KMS-11 (cell line): ENCODE data around the gene OR2T35.
"Not testable (repeated sequence)": the region's sequence is repeated elsewhere in the genome, so short reads cannot be mapped to it uniquely, and the experiment has no call there.

Experiments
- H2AFZ ChIP-seq: fragments of 200-600 bp; sonication (generic); 2 replicates; pipeline ENCODE4 v1.6.1; 2016; ENCODE audit warnings: antibody characterized with exemption, mixed run types, low read depth
- H3K27ac ChIP-seq: fragments of 200-600 bp; sonication (generic); 2 replicates; pipeline ENCODE4 v1.6.1; 2016; ENCODE audit warnings: mild to moderate bottlenecking, mixed run types
- H3K27me3 ChIP-seq: fragments of 200-600 bp; sonication (generic); 2 replicates; pipeline ENCODE4 v1.6.1; 2017; ENCODE audit warnings: mild to moderate bottlenecking, low read depth, mixed run types, moderate library complexity; ENCODE audit not compliant: insufficient read depth
- H3K36me3 ChIP-seq: fragments of 200-600 bp; sonication (generic); 2 replicates; pipeline ENCODE4 v1.6.1; 2017; ENCODE audit warnings: mild to moderate bottlenecking, mixed run types; ENCODE audit not compliant: insufficient read depth
- H3K4me1 ChIP-seq: fragments of 200-600 bp; sonication (generic); 2 replicates; pipeline ENCODE4 v1.6.1; 2016; ENCODE audit warnings: mild to moderate bottlenecking, low read depth, mixed run types; ENCODE audit not compliant: poor library complexity, severe bottlenecking
- H3K4me2 ChIP-seq: fragments of 200-600 bp; sonication (generic); 2 replicates; pipeline ENCODE4 v1.7.0; 2016; ENCODE audit warnings: mild to moderate bottlenecking, mixed run types
- H3K4me3 ChIP-seq: fragments of 200-600 bp; sonication (generic); IDR thresholded peaks from 2 replicates; pipeline ENCODE4 v1.6.1; 2017; ENCODE audit warnings: low read depth, low read length, mixed read lengths; ENCODE audit not compliant: insufficient read depth
- H3K79me2 ChIP-seq: fragments of 200-600 bp; sonication (generic); 2 replicates; pipeline ENCODE4 v1.6.1; 2016; ENCODE audit warnings: low read depth, mixed run types; ENCODE audit not compliant: insufficient read depth
- H3K9ac ChIP-seq: fragments of 200-600 bp; sonication (generic); 2 replicates; pipeline ENCODE4 v1.6.1; 2016; ENCODE audit warnings: mild to moderate bottlenecking, mixed run types
- H4K20me1 ChIP-seq: fragments of 200-600 bp; sonication (generic); 2 replicates; pipeline ENCODE4 v1.6.1; 2016; ENCODE audit warnings: mild to moderate bottlenecking, mixed run types; ENCODE audit not compliant: insufficient read depth
- TF ChIP-seq, protein P1 (sequence below): fragments of 200-600 bp; sonication (generic); conservative IDR thresholded peaks from 2 replicates; pipeline ENCODE4 v1.6.1; 2017; ENCODE audit warnings: low read depth, mild to moderate bottlenecking, antibody characterized with exemption, low read length, moderate library complexity, mixed read lengths

Gene OR2T35

DNA sequence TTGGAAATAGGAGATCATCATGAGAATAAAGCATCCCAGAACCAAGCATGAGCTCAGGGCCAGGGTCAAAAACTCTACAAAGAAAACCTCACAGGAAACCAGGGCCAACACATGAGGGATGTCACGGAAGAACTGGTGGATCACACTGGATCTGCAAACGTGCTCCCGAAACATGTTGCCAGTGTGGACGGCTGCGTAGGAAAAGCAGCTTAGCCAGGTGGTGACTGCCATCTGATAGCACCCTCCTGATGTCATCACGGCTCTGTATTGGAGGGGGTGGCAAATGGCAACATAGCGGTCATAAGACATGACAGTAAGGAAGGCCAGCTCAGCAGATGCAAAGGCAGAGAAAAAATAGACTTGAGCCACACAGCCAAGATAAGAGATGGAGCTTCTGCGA is 36.6 kb upstream of the OR2T35 start:
- Histone ChIP-seq H3K79me2 (no peaks in the 10 kb centered on the region), H3K4me1 (no peaks in the 10 kb centered on the region), H3K4me2 (no peak overlapping the region), H3K27ac (no peak overlapping the region), H3K9ac (no peak overlapping the region), H2AFZ (no peak overlapping the region), H3K27me3 (no peaks in the 10 kb centered on the region), H3K4me3 (no peak overlapping the region), H3K36me3 (no peaks in the 10 kb centered on the region), H4K20me1 (no peaks in the 10 kb centered on the region)
- TF ChIP-seq, protein P1, sequence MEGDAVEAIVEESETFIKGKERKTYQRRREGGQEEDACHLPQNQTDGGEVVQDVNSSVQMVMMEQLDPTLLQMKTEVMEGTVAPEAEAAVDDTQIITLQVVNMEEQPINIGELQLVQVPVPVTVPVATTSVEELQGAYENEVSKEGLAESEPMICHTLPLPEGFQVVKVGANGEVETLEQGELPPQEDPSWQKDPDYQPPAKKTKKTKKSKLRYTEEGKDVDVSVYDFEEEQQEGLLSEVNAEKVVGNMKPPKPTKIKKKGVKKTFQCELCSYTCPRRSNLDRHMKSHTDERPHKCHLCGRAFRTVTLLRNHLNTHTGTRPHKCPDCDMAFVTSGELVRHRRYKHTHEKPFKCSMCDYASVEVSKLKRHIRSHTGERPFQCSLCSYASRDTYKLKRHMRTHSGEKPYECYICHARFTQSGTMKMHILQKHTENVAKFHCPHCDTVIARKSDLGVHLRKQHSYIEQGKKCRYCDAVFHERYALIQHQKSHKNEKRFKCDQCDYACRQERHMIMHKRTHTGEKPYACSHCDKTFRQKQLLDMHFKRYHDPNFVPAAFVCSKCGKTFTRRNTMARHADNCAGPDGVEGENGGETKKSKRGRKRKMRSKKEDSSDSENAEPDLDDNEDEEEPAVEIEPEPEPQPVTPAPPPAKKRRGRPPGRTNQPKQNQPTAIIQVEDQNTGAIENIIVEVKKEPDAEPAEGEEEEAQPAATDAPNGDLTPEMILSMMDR = no peak

DNA sequence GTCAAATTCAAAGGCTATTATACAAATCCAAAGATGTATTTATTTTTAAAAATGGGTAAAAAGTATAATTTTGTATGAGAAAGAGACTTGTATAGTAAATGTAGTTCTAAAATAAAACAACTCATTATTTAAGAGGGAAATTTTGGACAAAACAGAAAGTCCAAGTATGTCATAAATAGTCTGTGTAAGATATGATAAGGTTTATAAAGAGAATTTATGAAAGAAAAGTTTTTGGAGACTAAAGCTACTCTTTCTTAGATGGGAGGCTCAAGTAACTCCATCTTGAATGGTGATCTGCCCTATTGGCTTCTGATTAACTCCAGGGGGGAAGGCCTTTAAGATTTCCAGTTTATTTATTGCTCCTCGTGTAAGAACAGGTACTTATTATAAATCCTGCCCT is 24.9 kb upstream of the OR2T35 start:
- no peak overlapping the region for H3K4me2 ChIP-seq
- no peak overlapping the region for H3K9ac ChIP-seq
- H3K79me2 ChIP-seq = no peaks in the 10 kb centered on the region
- H3K27me3 ChIP-seq = no peaks in the 10 kb centered on the region
- H4K20me1 ChIP-seq = no peaks in the 10 kb centered on the region
- H3K27ac ChIP-seq = no peak overlapping the region
- no peaks in the 10 kb centered on the region for H3K4me1 ChIP-seq
- no peaks in the 10 kb centered on the region for H3K36me3 ChIP-seq
- H3K4me3 ChIP-seq = no peak overlapping the region
- no peak overlapping the region for H2AFZ ChIP-seq
- TF ChIP-seq, protein P1 = no peak

DNA sequence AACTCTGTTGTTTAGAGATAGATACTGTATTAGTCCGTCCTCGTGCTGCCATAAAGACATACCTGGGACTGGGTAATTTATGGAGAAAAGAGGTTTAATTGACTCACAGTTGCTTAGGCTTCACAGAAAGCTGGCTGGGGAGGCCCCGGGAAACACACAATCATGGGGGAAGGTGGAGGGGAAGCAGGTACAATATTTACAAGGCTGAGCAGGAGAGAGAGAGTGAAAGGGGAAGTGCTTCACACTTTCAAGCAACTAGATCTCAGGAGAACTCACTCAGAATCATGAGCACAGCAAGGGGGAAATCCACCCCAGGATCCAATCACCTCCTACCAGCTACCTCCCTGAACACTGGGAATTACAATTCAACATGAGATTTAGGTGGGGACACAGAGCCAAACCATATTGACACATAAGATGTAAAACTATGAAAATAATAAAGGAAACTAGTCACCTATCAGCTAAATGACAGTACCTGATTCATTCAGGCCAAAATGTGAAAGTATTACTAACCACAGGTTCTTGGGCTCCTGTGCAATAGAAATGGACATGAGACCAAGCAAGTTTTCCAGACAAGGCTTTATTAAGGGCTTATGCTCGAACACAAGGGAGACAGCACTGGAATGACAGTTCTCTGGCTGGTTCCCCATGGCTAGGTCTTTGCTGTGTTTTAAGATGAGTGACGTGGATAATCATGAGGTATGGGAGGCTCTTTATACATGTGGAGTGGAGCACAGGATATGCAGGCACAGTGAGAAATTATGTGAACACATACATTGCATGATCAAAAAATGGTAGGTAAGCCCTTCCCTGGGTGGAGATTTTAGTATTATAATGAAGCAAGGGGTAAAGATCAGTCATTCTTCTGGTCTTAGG is 18.6 kb upstream of the OR2T35 start:
- not testable (repeated sequence) for H3K4me2 ChIP-seq, H2AFZ ChIP-seq

DNA sequence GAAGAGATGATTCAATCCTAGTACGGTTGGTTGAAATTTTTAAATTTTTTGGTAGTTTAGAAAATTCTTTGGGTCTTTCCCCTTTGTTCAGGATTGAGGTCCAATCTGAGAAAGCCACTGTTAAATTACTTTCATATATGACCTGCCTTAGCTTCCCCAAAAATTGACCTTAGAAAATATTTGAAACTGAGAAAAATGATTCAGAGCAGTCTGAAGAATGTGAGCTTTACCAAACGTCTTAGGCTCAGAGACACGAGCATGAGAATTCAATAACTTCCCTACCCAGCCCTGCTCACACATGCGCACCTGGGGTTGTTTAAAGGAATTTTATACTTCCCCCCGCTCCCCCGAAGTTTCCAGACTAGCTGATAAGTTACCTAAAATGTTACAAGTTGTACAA is 11.7 kb upstream of the OR2T35 start:
- H3K9ac ChIP-seq, H3K4me2 ChIP-seq, H2AFZ ChIP-seq, H3K4me3 ChIP-seq, H4K20me1 ChIP-seq, H3K4me1 ChIP-seq, H3K27me3 ChIP-seq, H3K79me2 ChIP-seq, H3K27ac ChIP-seq, H3K36me3 ChIP-seq: not testable (repeated sequence)

More for the DNA sequence above, 18.6 kb upstream of the OR2T35 start:
- not testable (repeated sequence) for H3K4me1 ChIP-seq, H3K79me2 ChIP-seq, H3K36me3 ChIP-seq, H4K20me1 ChIP-seq, H3K9ac ChIP-seq, H3K27me3 ChIP-seq, H3K27ac ChIP-seq, H3K4me3 ChIP-seq

DNA sequence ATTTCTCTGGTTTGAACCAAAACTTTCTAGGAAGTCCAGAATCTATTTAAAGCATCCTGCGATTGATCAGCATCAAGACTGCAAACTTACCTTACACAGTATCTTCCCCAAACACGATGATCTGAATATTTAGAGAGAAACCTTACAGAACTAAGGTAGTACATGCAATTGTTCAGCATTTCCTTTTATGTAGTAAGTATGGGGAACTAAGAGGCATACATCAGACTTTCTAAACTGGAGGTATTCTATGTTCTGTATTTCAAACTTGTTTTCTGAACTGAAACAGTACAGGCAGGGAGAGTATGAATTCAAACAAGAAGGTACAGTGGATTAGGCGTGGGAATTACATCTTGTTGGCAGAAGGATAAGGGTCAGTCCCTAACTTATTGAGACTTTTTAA is 10.3 kb upstream of the OR2T35 start, which contains the start of gene OR2T27:
Gene OR2T27, minus strand, starts transcription at position 175 of the 400 bp plus-strand sequence. CDS start 4,644 bp downstream, outside the sequence.
- not testable (repeated sequence) for H3K4me3 ChIP-seq, H3K9ac ChIP-seq, H2AFZ ChIP-seq, H3K27ac ChIP-seq, H4K20me1 ChIP-seq, H3K4me2 ChIP-seq, H3K27me3 ChIP-seq, H3K4me1 ChIP-seq, H3K36me3 ChIP-seq, H3K79me2 ChIP-seq

DNA sequence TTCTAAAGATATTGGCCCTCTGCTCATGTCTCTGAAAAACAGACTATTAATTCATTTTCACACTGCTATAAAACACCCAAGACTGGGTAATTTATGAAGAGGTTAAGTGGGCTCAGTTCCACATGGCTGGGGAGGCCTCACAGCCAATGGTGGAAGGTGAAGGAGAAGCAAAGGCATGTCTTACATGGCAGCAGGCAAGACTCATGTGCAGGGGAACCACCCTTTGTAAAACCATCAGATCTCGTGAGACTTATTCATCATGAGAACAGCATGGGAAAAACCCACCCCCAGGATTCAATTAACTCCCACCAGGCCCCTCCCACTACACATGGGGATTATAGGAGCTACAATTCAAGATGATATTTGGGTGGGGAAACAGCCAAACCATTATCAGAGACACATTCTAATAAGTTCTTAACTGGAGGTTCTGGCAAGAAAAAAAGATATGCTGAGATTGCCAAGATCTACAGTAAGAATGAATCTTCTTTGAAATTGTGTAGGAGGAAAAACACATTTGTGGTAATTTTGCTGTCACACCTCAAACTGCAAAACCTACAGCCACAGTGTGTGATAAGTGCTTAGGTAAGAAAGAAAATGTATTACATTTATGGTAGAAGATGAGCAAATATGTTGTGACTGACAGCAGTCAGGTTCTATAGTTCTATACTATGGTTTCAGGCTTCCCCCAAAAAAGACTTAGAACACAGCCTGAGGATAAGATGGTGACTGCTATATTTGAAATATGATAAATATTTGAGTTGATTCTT is 3.9 kb upstream of the OR2T35 start:
- not testable (repeated sequence) for H3K4me2 ChIP-seq, H3K36me3 ChIP-seq, H3K4me1 ChIP-seq, H3K4me3 ChIP-seq, H3K79me2 ChIP-seq, H4K20me1 ChIP-seq, H3K27me3 ChIP-seq, H3K9ac ChIP-seq, H2AFZ ChIP-seq, H3K27ac ChIP-seq

DNA sequence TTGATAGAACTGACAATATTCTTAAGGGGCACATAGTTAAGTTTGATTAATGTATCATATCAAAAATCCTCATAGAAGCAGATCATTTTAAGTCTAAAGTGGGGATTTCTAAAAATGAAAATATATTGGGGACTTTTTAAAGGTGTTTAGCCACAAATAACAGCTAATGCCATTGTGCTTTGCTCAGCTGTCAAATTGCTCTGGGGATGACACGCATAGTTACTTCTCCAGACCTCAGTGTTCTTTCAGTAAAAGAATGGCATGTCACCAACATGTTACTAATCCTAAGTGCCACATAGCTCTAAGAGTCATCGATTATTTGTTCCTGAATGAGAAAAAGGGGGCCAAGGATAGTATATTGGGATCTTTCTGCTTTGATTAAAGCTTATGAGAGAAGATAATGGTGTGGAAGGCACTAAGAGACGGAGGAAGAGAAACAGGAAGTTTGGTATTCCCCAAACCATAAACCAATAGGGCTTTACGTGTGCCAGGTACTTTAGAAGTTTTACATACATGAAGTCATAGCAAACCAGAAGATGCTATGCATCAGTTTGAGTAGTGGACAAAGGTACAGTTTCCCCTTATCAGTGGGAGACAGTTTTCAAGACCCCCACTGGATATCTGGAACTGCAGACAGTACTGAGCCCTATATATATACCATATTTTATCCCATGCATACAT is 2.0 kb downstream of the OR2T35 start:
- not testable (repeated sequence) for H3K4me2 ChIP-seq, H3K27ac ChIP-seq, H3K36me3 ChIP-seq, H3K4me1 ChIP-seq, H3K79me2 ChIP-seq, H4K20me1 ChIP-seq, H2AFZ ChIP-seq, H3K9ac ChIP-seq, H3K4me3 ChIP-seq, H3K27me3 ChIP-seq

DNA sequence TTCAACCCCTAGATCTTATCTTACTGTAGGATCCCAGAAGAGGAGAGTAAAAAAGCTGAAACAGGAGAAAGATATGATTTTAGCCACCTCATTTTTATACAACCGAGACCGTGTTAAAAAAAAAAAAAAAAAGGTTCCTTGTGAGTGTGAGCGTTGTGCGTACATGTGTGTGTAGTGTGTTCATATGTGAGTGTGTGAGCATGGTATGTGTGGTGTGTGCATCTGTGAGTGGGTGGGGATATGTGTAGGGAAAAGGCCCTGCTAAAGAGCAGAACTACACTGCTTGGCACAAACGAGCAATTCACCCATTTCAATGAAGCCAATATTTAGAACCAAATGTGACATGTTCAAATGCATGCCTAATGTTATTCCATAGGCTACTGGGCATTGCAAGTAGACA is 3.5 kb downstream of the OR2T35 start:
- not testable (repeated sequence) for H4K20me1 ChIP-seq, H3K9ac ChIP-seq, H3K36me3 ChIP-seq, H3K27me3 ChIP-seq, H2AFZ ChIP-seq, H3K4me1 ChIP-seq, H3K27ac ChIP-seq, H3K79me2 ChIP-seq, H3K4me3 ChIP-seq, H3K4me2 ChIP-seq
